H1 (cell line): ENCODE data around the gene BBS9. TPM values are rescaled to one million over a fixed set of nuclear protein-coding genes. Genes with fewer than 3 reads are reported as not detected.

Source experiments
- CTCF ChIA-PET: fragments of 300-600 bp; sonication (Branson Sonifier 250); formaldehyde crosslinking; loops from one replicate; lab custom pipeline; 2021; ENCODE audit not compliant: partially characterized antibody; lab: Charles Lee
- POLR2A ChIA-PET: fragments of 300-600 bp; sonication (Branson Sonifier 250); formaldehyde crosslinking; loops from one replicate; lab custom pipeline; 2021; ENCODE audit warnings: inconsistent platforms; ENCODE audit not compliant: partially characterized antibody; lab: Charles Lee
- DNase-seq, 2 experiments: peaks; one replicate each; pipeline versions ENCODE4 v3.0.0 to v3.0.0-alpha.2; 2010 to 2022; ENCODE audit warnings: low spot score in 2 of 2, low read depth in 1 of 2, mixed read lengths in 1 of 2
- FAIRE-seq: peaks from 2 replicates; lab custom pipeline; 2011; peaks lifted over from hg19 to GRCh38; lab: Jason Lieb, UNC
- H2AFZ ChIP-seq: 2 replicates; pipeline ENCODE4 v1.8.1; 2012; ENCODE audit warnings: low read length, inconsistent platforms
- H2AK5ac ChIP-seq: 2 replicates; pipeline ENCODE4 v1.6.1; 2013; ENCODE audit warnings: low read depth, low read length
- H2BK120ac ChIP-seq: replicated peaks from 2 replicates; pipeline ENCODE3; 2013; ENCODE audit warnings: low read depth, low read length, inconsistent platforms
- H2BK12ac ChIP-seq: 2 replicates; pipeline ENCODE4 v1.6.1; 2013; ENCODE audit warnings: low read depth, low read length
- H2BK15ac ChIP-seq: 2 replicates; pipeline ENCODE4 v1.6.1; 2013; ENCODE audit warnings: low read length
- H2BK20ac ChIP-seq: 2 replicates; pipeline ENCODE4 v1.6.1; 2013; ENCODE audit warnings: low read length
- H2BK5ac ChIP-seq: 2 replicates; pipeline ENCODE4 v1.6.1; 2013; ENCODE audit warnings: low read depth, low read length
- H3K14ac ChIP-seq: 2 replicates; pipeline ENCODE4 v1.6.1; 2013; ENCODE audit warnings: inconsistent platforms; ENCODE audit not compliant: insufficient read length
- H3K18ac ChIP-seq: 2 replicates; pipeline ENCODE4 v1.6.1; 2013; ENCODE audit warnings: low read length; ENCODE audit errors: extremely low read depth
- H3K23ac ChIP-seq: 2 replicates; pipeline ENCODE4 v1.6.1; 2013; ENCODE audit warnings: inconsistent platforms; ENCODE audit not compliant: insufficient read length
- H3K23me2 ChIP-seq: 2 replicates; pipeline ENCODE4 v1.6.1; 2013; ENCODE audit warnings: low read depth, low read length
- H3K27ac ChIP-seq: 2 replicates; pipeline ENCODE4 v1.6.1; 2011; ENCODE audit warnings: low read depth, low read length, inconsistent platforms
- H3K27me3 ChIP-seq, 4 experiments: replicated peaks in 1 of 4; 1 replicate in 1 of 4; 2 replicates in 3 of 4; pipeline versions ENCODE4 v1.6.1 to v1.8.1; 2011 to 2013; ENCODE audit warnings: low read length in 3 of 4, mild to moderate bottlenecking in 3 of 4, inconsistent platforms in 2 of 4, mixed read lengths in 2 of 4, moderate library complexity in 1 of 4; ENCODE audit not compliant: control insufficient read depth in 3 of 4, insufficient read depth in 3 of 4; ENCODE audit errors: extremely low read depth in 1 of 4
- H3K36me3 ChIP-seq, 4 experiments: 2 replicates each; pipeline versions ENCODE4 v1.6.1 to v1.8.1; 2011 to 2013; ENCODE audit warnings: mild to moderate bottlenecking in 4 of 4, low read length in 3 of 4, moderate library complexity in 2 of 4, control low read depth in 1 of 4, inconsistent platforms in 1 of 4; ENCODE audit not compliant: insufficient read depth in 4 of 4, control insufficient read depth in 2 of 4
- H3K4ac ChIP-seq: replicated peaks from 2 replicates; pipeline ENCODE3; 2013; ENCODE audit warnings: low read length, low read depth, mixed read lengths, inconsistent platforms; ENCODE audit not compliant: insufficient read length
- H3K4me1 ChIP-seq, 4 experiments: replicated peaks in 1 of 4; 1 replicate in 1 of 4; 2 replicates in 3 of 4; pipeline versions ENCODE4 v1.6.1 to v1.8.1; 2011 to 2013; ENCODE audit warnings: low read length in 3 of 4, inconsistent platforms in 2 of 4, mixed read lengths in 1 of 4; ENCODE audit not compliant: insufficient read depth in 4 of 4, control insufficient read depth in 3 of 4
- H3K4me2 ChIP-seq, 2 experiments: 2 replicates each; pipeline versions ENCODE4 v1.6.1 to v1.8.1; 2011 to 2013; ENCODE audit warnings: low read depth in 2 of 2, low read length in 2 of 2, control low read depth in 1 of 2, inconsistent platforms in 1 of 2, mild to moderate bottlenecking in 1 of 2; ENCODE audit not compliant: insufficient read depth in 1 of 2
- H3K4me3 ChIP-seq, 4 experiments: fragments of 200-600, 300-600 bp in 1 of 4; sonication (generic), shearing (Covaris generic), sonication (Bioruptor Twin) in 1 of 4; 2 replicates each; pipeline versions ENCODE4 v1.5.1 to v1.8.1; 2011 to 2016; ENCODE audit warnings: low read length in 4 of 4, low read depth in 3 of 4, control low read depth in 2 of 4, inconsistent platforms in 2 of 4, mild to moderate bottlenecking in 2 of 4, mixed read lengths in 1 of 4, moderate library complexity in 1 of 4; ENCODE audit not compliant: insufficient read depth in 2 of 4; ENCODE audit errors: extremely low read depth in 1 of 4
- H3K56ac ChIP-seq: replicated peaks from 2 replicates; pipeline ENCODE3; 2013; ENCODE audit warnings: low read depth, mild to moderate bottlenecking, mixed read lengths, low read length, inconsistent platforms; ENCODE audit not compliant: insufficient read length
- H3K79me1 ChIP-seq: 2 replicates; pipeline ENCODE4 v1.6.1; 2013; ENCODE audit warnings: low read depth, low read length, control low read depth
- H3K79me2 ChIP-seq, 2 experiments: 2 replicates each; pipeline versions ENCODE4 v1.6.1 to v1.8.1; 2012 to 2013; ENCODE audit warnings: low read length in 2 of 2, mild to moderate bottlenecking in 2 of 2, inconsistent platforms in 1 of 2; ENCODE audit not compliant: insufficient read depth in 2 of 2, control insufficient read depth in 1 of 2
- H3K9ac ChIP-seq, 4 experiments: replicated peaks in 1 of 4; 1 replicate in 1 of 4; 2 replicates in 3 of 4; pipeline versions ENCODE4 v1.6.1 to v1.8.1; 2011 to 2013; ENCODE audit warnings: low read depth in 3 of 4, low read length in 3 of 4, control low read depth in 2 of 4, mild to moderate bottlenecking in 2 of 4, moderate library complexity in 2 of 4, inconsistent platforms in 1 of 4; ENCODE audit errors: extremely low read depth in 1 of 4
- H3K9me3 ChIP-seq, 2 experiments: 2 replicates each; pipeline versions ENCODE4 v1.6.1 to v1.8.1; 2012 to 2013; ENCODE audit warnings: mild to moderate bottlenecking in 2 of 2, moderate library complexity in 2 of 2, control low read depth in 1 of 2, inconsistent platforms in 1 of 2, low read depth in 1 of 2, low read length in 1 of 2, mixed read lengths in 1 of 2; ENCODE audit not compliant: insufficient read depth in 2 of 2
- H4K20me1 ChIP-seq, 2 experiments: replicated peaks in 1 of 2; 2 replicates each; pipeline versions ENCODE3 to v1.8.1; 2011 to 2013; ENCODE audit warnings: inconsistent platforms in 2 of 2, low read length in 2 of 2, mild to moderate bottlenecking in 1 of 2; ENCODE audit not compliant: insufficient read depth in 2 of 2, control insufficient read depth in 1 of 2
- H4K5ac ChIP-seq: 2 replicates; pipeline ENCODE4 v1.6.1; 2013; ENCODE audit warnings: low read length, low read depth, mixed read lengths, inconsistent platforms; ENCODE audit not compliant: insufficient read length
- H4K8ac ChIP-seq: 2 replicates; pipeline ENCODE4 v1.8.0; 2013; ENCODE audit warnings: mild to moderate bottlenecking, moderate library complexity, low read length, inconsistent platforms; ENCODE audit not compliant: insufficient read depth; ENCODE audit errors: extremely low read depth
- H4K91ac ChIP-seq: replicated peaks from 2 replicates; pipeline ENCODE3; 2013; ENCODE audit warnings: low read length, mixed read lengths, inconsistent platforms; ENCODE audit not compliant: insufficient read length
- BRCA1 ChIP-seq: IDR thresholded peaks from 2 replicates; pipeline ENCODE4 v1.6.1; 2012; ENCODE audit warnings: low read depth, low read length, improper control_type of control experiment
- CTBP2 ChIP-seq: IDR thresholded peaks from 2 replicates; pipeline ENCODE4 v1.7.0; 2011; ENCODE audit warnings: borderline replicate concordance, mild to moderate bottlenecking, moderate library complexity, mixed read lengths, low read length; ENCODE audit not compliant: insufficient read depth, insufficient read length
- EZH2 ChIP-seq: fragments of 200-600 bp; sonication (generic); IDR thresholded peaks from 2 replicates; pipeline ENCODE4 v1.7.1; 2012; ENCODE audit warnings: low read depth, mild to moderate bottlenecking, moderate library complexity, low read length, inconsistent platforms; ENCODE audit not compliant: severe bottlenecking
- GTF2F1 ChIP-seq: IDR thresholded peaks from 2 replicates; pipeline ENCODE4 v1.6.1; 2012; ENCODE audit warnings: low read depth, low read length, improper control_type of control experiment, borderline replicate concordance
- HDAC2 ChIP-seq, 2 experiments: fragments of 300-600 bp in 1 of 2; sonication (generic) in 1 of 2; IDR thresholded peaks; 2 replicates each; pipeline ENCODE4 v1.6.1; 2011 to 2012; ENCODE audit warnings: low read depth in 2 of 2, low read length in 2 of 2, mild to moderate bottlenecking in 2 of 2, moderate library complexity in 2 of 2, borderline replicate concordance in 1 of 2, inconsistent platforms in 1 of 2
- RBBP5 ChIP-seq: IDR thresholded peaks from 2 replicates; pipeline ENCODE4 v1.7.1; 2012; ENCODE audit warnings: low read depth, mild to moderate bottlenecking, inconsistent platforms, low read length, moderate library complexity, borderline replicate concordance
- SIRT6 ChIP-seq: IDR thresholded peaks from one replicate; pipeline ENCODE4 v1.7.1; 2012; ENCODE audit warnings: low read length, inconsistent platforms
- SRF ChIP-seq: IDR thresholded peaks from 2 replicates; pipeline ENCODE4 v1.6.1; 2011; ENCODE audit warnings: mild to moderate bottlenecking, low read depth, low read length, moderate library complexity
- SUZ12 ChIP-seq: fragments of 200-600 bp; sonication (generic); IDR thresholded peaks from 2 replicates; pipeline ENCODE4 v1.6.1; 2012; ENCODE audit warnings: mild to moderate bottlenecking, inconsistent platforms, low read length, moderate library complexity, mixed read lengths
- TAF1 ChIP-seq: IDR thresholded peaks from 2 replicates; pipeline ENCODE4 v1.6.1; 2011; ENCODE audit warnings: mild to moderate bottlenecking, low read depth, low read length
- ZNF274 ChIP-seq: IDR thresholded peaks from 2 replicates; pipeline ENCODE4 v1.7.0; 2012; ENCODE audit warnings: low read length, borderline replicate concordance; ENCODE audit errors: extremely low read depth
- WGBS, 2 experiments: shearing (Covaris generic) in 1 of 2; methylation state at CpG; one replicate each; pipeline versions ENCODE4 v1.1.6 to v1.1.7; 2013 to 2015; ENCODE audit warnings: low lambda C conversion rate in 2 of 2, mixed read lengths in 2 of 2, inconsistent platforms in 1 of 2, low coverage in 1 of 2, missing lambda C conversion rate in 1 of 2; ENCODE audit not compliant: insufficient replicate concordance in 2 of 2, insufficient coverage in 1 of 2, insufficient read length in 1 of 2; ENCODE audit errors: extremely low coverage in 1 of 2, missing lambda C conversion rate in 1 of 2; 5-methylcytosine and 5-hydroxymethylcytosine counted together
- polyA plus RNA-seq, 7 experiments: library from polyadenylated mRNA; depleted of rRNA in 3 of 7; stranded (reverse) in 5 of 7; unstranded in 2 of 7; fragments of >200 nt in 5 of 7; fragments of 200-250 nt in 2 of 7; gene quantifications; 1 replicate in 5 of 7; 2 replicates in 1 of 7; 4 replicates in 1 of 7; pipeline versions ENCODE4 v1.2.1 to v1.2.3, GENCODE V29; 2011 to 2013; ENCODE audit warnings: missing spikeins in 2 of 7, mixed read lengths in 2 of 7
- total RNA-seq: library from RNA; stranded (reverse); fragmentation: NEBNext Ultra II Directional; extraction: Animal tissue kit (Norgen Biotek cat#: 25700); gene quantifications from 2 replicates; pipeline ENCODE4 v1.2.1, GENCODE V29; 2021
- TF ChIP-seq, protein P1 (sequence below): IDR thresholded peaks from 2 replicates; pipeline ENCODE4 v1.6.1; 2012; ENCODE audit warnings: inconsistent platforms

Gene BBS9
- total and polyA plus RNA-seq, 2 of the 8 experiments (the other 6 are each of a cell fraction or from before 2014, with no cell fraction given), result 22.3 to 37.0 TPM

DNA sequence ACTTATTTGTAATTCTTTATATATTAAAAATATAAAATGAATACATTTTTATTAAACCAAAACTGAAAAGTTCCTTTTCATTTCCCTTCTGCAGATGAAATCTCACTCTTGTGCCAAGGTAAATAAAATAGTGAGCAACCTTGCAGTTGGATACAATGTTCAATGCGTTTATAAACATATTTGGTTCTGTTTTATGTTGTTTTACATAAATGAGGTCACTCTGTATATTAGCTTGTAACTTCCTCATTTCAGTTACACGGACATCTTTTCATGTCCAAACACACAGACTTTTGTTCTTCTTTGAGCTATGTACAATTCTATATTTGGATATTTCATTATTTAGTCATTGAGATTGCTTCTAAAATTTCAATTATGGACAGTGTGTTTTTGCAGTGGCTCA, 107.7 kb downstream of the BBS9 start:
- Histone ChIP-seq H4K5ac (no peak overlapping the region), H4K91ac (no peak overlapping the region), H2BK120ac (no peak overlapping the region), H3K56ac (no peak overlapping the region), H3K9me3 (no peaks in the 10 kb centered on the region), H2AFZ (no peak overlapping the region), H3K79me2 (no peaks in the 10 kb centered on the region), H3K4me2 (no peak overlapping the region), H2BK15ac (no peak overlapping the region), H2BK12ac (no peak overlapping the region), H3K9ac (no peak overlapping the region), H2AK5ac (no peak overlapping the region), H4K20me1 (no peaks in the 10 kb centered on the region), H3K23ac (no peak overlapping the region), H3K18ac (no peak overlapping the region), H3K4ac (no peak overlapping the region), H3K36me3 (no peaks in the 10 kb centered on the region), H4K8ac (no peak overlapping the region), H3K14ac (no peak overlapping the region), H2BK20ac (no peak overlapping the region), H3K23me2 (no peaks in the 10 kb centered on the region), H3K27me3 (no peaks in the 10 kb centered on the region), H3K4me3 (no peak overlapping the region), H3K27ac (no peak overlapping the region), H3K79me1 (no peaks in the 10 kb centered on the region), H2BK5ac (no peak overlapping the region), H3K4me1 (no peaks in the 10 kb centered on the region)
- FAIRE-seq (no peak), DNase-seq (no peak)
- ChIA-PET CTCF (interaction anchor here (1.7 kb wide), 1 partner anchor 51 kb away, joined by 5 read pairs; no protein-coding TSS in a partner anchor), POLR2A (no interaction called here)
- WGBS, 2 experiments, result 89% methylated on average over 2 of the region's 2 CpGs; no CpG with 5 or more reads in 1 of the 2 experiments
- TF ChIP-seq SRF (no peak), HDAC2 (IDR thresholded peaks at IDR 0.05; ENCODE audit: borderline replicate concordance in 1 of 2, low read depth in 2 of 2, low read length in 2 of 2) (no peak), BRCA1 (no peak), CTBP2 (no peak), TAF1 (no peak), ZNF274 (no peak), GTF2F1 (no peak), EZH2 (no peak), SUZ12 (no peak), SIRT6 (no peak), RBBP5 (no peak)
- TF ChIP-seq, protein P1, sequence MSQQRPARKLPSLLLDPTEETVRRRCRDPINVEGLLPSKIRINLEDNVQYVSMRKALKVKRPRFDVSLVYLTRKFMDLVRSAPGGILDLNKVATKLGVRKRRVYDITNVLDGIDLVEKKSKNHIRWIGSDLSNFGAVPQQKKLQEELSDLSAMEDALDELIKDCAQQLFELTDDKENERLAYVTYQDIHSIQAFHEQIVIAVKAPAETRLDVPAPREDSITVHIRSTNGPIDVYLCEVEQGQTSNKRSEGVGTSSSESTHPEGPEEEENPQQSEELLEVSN, result no peak
